GM21423 (cell line): Measurements from ENCODE around the gene SCML2.
"Not testable (repeated sequence)": the region's sequence is repeated elsewhere in the genome, so short reads cannot be mapped to it uniquely, and the experiment has no call there.

ENCODE experiments used
- ATAC-seq: cut with Tn5 transposase; IDR thresholded peaks from one replicate; pipeline ENCODE4 v1.9.1; 2021; ENCODE audit warnings: mild to moderate bottlenecking, moderate library complexity; ENCODE audit not compliant: unreplicated experiment

Gene SCML2

DNA sequence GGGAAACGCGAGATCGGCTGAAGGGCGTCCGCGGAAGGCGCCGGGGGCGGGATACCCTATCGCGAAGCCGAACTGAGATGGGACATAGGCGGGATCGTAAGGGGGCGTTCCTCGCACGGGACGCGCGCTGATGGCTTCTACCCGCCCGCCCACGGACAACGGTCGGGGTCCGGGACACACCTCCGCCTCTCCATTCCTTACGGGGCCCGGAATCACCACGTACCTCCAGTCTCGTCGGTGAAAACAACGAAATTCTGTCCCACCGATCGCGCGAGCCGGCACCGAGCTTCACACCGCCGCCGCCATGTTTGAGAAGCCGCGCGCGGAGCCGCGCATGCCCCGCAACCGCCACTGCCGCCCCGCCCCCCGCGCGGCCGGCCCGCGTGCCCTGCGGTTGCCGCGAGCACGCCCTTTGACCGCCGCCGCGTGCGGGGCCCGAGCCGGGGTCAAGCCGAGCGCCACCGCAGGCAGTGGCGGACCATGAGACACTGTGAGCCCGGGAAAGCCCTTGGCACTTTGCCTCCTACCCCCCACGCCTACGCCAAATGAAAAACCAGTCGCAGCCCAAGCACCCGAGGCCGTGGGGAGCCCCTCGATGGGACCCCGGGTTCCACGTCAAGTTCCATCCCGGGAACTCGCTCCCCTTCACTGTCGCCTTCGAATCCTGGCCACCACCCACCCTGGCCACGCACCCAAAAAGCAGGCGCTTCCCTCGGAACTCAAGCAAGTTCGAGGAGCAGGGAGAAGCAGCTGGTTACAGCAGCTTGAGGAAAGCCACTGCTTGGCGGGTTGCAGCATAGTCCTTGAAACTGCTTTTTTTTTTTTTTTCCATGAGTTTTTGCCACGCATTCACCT lies at the start of gene SCML2:
TSS of gene SCML2 (minus strand) at position 320 of the 855 bp plus-strand sequence. CDS start 20,617 bp downstream, outside the sequence.
- ATAC-seq: no peak

GRCh38 chrX:18401848-18402213 lies 47.3 kb upstream of the SCML2 start:
- ATAC-seq: no peak

GRCh38 chrX:18394477-18394876 lies 40.0 kb upstream of the SCML2 start:
- no peak for ATAC-seq

DNA sequence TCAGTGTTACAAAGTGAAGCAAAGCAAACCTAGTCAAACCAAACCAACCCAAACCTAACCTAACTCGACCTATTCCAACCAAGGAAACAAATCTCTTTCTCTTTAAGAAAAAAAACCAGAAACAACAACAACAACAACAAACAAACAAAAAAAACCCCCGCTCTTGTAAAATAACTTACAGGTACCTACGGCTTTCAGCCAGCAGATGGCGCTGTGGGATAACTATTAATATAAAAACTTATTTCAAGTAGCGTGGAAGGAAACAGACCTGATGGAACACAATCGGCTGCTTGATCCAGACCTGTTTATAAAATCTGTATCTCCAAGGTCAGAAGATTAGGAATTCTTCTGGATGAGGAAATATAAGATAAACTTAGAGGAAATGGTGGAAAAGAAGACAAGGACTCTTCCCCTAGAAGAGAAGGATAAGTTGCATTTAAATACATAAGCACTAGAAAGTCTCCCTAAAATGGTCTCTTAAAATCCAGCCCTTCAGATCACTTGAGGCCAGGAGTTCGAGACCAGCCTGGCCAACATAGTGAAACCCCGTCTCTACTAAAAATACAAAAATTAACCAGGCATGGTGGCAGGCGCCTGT lies 36.6 kb upstream of the SCML2 start:
- no peak for ATAC-seq

- ATAC-seq: no peak
These were observed 35.5 kb upstream of the SCML2 start for GRCh38 chrX:18389966-18390365.

DNA sequence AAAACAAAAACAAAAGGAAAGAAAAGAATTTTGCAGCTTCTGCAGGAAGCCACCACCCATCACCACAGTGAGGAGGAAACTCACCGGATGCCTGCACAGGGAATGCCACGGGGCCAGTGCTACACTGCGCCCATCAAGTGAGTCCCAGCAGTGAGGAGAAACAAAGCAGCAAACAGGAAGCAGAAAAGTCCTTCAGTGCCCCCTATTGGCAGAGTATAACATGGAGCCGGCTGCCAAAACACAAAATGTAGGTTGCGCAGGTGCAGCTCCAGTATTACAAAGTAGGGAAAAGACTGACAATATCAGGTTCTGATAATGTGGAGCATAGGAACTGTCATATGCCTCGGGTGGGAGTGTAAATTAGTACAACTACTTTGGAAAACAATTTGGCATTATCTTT lies 23.3 kb upstream of the SCML2 start:
- no peak for ATAC-seq

DNA sequence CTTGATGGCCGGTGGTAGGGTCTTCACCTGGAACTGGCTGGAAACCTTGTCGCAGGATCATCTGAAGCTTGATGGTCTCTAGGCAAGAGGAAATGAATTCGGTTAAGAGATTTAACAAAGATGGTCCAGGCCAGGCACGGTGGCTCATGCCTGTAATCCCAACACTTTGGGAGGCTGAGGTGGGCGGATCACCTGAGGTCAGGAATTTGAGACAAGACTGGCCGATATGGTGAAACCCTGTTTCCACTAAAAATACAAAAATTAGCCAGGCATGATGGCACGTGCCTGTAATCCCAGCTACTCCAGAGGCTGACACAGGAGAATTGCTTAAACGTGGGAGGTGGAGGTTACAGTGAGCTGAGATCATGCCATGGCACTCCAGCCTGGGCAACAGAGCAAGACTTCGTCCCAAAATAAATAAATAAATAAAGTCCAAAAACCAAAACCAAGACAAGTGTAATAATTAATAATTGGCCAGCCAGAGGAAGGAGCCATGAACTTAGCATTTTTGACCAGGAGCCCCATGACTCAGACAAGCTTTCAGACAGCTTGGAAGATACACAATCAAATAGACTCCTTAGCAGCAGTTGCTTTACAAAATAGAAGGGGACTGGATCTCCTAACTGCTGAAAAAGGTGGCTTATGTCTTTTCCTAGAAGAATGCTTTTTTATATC lies 20.8 kb upstream of the SCML2 start:
- not testable (repeated sequence) for ATAC-seq

DNA sequence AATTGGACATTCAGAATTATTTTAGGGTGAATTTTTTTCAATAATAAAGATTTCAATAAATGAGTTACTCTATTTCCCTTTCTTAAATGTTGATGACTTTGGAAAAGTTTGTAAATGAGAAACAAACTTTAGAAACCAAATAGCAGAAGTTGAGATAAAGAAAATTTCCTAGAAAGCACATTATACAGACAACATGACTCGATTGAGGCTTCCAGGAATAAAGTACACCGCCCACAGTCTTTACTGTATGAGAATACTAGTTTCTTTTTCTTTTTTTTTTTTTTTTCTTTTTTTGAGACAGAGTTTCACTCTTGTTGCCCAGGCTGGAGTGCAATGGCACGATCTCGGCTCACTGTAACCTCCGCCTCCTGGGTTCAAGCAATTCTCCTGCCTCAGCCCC lies 14.6 kb upstream of the SCML2 start:
- not testable (repeated sequence) for ATAC-seq

DNA sequence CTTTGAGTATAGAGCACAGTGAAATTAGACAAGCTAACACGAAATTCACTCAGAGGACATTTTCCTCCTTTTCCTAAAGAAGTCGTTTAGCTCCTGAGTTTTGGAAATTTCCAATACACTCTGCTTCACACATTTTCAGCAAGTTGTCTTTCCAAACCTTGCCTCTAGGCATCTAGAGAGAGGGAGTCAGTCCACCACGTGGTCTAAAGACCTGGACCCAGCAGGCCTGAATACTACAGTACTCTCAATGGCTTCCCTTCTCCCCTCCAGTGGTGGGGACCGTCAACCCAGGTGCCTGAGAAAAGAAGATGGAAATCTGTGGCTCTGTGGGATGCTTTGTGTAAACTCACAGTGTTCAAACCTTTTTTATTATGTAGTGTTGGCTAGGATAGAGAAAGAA lies 13.9 kb upstream of the SCML2 start:
- ATAC-seq: no peak

DNA sequence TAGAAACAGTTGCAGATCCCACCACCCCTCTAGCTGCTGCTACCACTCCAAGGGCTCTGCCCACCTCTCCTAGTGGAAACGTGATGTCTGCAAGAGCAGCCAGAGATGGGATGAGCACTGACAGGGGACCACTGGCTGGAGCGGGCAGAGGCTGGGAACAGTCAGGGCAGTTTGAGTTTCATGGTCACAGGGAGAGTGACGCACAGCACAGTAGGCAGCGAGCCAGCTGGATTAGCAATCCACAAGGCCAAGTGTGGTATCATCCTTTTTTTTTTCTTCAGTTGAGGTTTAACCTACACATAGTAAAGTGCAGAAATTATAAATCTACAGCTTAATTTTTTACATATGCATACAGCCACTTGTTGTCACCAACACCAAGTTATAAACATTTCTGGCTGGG lies 6.4 kb upstream of the SCML2 start:
- no peak for ATAC-seq

GRCh38 chrX:18353931-18354368 lies 538 bp downstream of the SCML2 start:
- ATAC-seq: no peak

DNA sequence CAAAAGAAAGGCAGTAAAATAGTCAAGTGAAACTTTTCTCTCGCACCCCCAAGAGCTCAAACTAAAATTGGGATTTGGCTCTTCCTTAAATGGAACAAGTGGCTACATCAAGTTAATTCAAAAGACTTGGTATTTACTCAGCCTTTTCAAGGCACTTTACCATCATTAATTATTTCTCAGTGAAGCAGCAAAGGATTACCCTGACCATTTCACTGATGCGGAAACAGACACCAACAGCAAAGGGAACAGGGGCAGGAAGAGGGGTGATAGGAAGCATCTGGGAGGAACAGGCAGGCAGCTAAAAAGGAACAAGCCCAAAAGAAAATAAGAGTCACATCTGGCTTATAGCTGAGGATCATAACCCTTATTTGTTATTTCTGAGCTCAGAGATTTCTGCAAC lies 2.7 kb downstream of the SCML2 start:
- no peak for ATAC-seq

- no peak for ATAC-seq
These were observed 6.4 kb downstream of the SCML2 start for GRCh38 chrX:18348047-18348446.

- ATAC-seq: no peak
These were observed 45.1 kb downstream of the SCML2 start for GRCh38 chrX:18309401-18309800.

DNA sequence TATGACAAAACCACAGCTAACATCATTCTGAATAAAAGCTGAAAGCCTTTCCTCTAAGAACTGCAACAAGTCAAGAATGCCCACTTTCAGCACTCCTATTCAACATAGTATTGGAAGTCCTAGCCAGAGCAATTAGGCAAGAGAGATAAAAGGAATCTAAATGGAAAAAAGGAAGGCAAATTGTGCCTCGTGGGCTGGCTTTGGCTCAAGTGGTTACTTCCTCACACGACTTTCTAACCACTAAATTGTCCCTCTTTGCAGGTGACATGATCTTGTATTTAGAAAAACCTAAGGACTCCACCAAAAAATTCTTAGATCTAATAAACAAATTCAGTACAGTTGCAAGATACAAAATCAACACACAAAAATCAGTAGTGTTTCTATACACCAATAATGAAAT lies 57.2 kb downstream of the SCML2 start:
- ATAC-seq: no peak

- ATAC-seq: no peak
These were observed 59.6 kb downstream of the SCML2 start for GRCh38 chrX:18294893-18295292.

DNA sequence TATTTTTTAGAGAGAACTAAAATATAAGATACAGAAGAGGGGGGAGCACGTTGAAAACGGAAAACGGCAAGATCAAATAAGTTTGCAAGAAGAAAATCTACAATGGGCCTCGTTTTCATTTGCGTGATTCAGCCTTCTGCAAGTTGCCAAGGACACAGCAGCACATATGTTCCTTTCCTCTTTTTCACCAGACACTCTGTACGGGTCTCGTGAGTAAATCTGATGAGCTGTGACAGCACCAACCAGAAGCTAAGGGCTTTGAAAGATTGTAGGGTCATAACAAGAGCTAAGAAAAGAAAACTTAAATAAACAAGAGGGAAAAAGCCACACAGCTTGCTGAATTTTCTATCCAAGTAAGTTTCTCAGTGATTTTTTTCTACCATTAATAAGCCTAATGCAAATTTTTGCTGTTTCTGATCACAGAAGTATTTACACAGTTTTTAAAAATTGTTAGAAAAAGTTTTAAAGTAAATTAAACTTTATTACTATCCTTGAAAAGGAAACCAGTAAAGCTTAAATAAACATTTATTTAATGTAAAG lies 63.4 kb downstream of the SCML2 start:
- ATAC-seq: no peak

DNA sequence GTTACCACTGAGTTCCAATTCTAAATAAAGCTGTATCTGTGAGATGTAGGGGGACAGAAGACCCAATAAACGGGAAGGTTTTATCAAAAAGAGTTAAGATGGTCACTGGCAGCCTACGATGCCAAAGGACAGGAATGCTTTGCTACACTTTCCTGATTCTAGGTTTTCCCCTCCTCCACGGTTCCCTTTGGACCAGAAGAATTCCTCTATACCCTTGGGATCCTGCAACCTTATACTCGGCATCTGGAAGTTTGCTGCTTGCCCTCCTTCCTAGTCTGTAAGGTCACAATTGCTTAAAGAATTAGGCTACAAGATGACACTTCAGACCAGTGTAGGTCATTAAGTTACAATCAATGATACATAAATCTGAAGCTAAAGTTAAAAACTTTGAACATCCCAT lies 64.3 kb downstream of the SCML2 start:
- no peak for ATAC-seq

DNA sequence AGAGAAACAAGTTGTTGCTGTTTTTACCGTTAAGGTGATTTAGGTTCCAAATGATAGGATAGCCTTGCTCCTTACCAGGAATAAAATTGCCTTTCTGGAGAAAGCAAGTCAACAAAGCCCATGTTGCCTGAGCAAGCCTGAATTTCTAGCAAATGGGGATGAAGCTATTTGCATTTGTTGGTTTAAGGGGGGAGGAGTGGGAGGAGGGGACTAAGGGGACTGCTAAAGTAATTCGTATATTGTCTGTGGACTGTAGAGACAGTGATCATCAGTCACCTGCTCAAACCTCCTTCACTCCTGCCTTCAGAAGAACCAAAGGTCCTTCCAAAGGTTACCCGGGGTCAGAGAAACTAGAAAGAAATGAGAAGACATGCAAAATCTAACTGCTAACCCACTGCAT lies 65.8 kb downstream of the SCML2 start:
- ATAC-seq: no peak

GRCh38 chrX:18286322-18286831 lies 68.1 kb downstream of the SCML2 start:
- no peak for ATAC-seq

GRCh38 chrX:18278449-18278848 lies 76.0 kb downstream of the SCML2 start:
- no peak for ATAC-seq
